ENCODE measurements around the gene RPN2.
"Not testable (repeated sequence)": the region's sequence is repeated elsewhere in the genome, so short reads cannot be mapped to it uniquely, and the experiment has no call there.

Gene RPN2

DNA sequence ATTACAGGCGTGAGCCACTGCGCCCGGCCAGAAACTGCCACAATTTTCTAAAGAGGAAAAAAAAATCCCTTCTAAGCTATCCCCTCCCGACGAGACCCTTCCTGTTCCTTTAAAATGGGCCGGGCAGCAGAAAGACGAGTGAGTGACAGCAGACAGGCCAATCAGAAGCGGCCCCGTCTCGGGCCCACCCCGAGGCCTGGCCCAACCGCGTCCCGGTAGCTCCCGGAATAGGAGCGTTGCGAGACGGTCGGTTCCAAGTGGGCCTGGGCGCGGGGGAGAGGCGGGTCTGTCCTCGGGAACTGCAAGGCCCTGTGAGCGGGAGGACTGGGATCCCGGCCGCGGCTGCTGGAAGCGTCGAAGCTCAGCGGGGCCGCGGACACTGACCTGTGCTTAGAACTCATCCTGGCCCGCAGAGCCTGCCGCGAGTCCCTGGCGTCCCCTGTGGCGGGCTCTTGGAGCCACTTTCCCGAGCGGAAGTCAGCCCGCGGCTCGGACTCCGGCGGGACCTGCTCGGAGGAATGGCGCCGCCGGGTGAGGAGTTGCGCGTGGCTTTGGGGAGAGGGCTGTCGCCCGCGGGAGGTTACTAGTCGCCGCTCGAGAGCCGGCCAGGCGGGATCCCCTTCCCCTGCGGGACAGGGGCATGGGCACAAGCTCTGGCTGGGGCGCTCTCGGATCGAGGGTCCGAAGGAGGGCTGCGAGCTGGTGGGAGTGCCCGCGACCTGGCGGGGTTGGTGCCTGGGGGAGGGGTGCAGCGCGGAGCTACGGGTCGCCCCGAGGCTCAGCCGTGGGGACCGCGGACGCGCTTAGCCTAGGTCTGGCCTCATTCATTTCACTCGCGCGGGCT lies at the start of gene RPN2, which contains the start of gene MROH8:
RPN2 (plus strand) TSS at position 492 of the 844 bp plus-strand sequence; CDS start at position 519, 27 bp downstream.
MROH8 (minus strand) TSS at position 710 of the 844 bp plus-strand sequence.
- ATAC-seq, result peak; percentile 96 to 97

DNA sequence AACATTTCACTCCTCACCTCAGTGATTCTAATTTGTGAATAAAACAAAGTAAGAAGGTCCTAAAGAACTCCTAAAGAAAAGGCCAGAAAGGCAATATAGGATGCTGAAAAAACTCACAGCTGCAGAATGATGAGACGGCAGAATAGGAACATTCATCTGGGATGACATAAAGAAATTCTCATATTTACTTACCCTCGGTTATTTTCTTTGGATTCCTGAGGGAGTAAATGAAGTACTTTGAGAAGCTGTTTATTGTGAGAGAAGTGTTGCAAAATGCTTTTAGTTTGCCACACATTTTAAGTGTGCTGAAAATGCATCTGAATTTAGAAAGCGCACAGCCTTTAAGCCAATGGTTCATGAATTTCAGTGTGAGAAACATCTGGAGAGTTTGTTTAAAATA lies 47.6 kb upstream of the RPN2 start:
- ATAC-seq, result no peak

DNA sequence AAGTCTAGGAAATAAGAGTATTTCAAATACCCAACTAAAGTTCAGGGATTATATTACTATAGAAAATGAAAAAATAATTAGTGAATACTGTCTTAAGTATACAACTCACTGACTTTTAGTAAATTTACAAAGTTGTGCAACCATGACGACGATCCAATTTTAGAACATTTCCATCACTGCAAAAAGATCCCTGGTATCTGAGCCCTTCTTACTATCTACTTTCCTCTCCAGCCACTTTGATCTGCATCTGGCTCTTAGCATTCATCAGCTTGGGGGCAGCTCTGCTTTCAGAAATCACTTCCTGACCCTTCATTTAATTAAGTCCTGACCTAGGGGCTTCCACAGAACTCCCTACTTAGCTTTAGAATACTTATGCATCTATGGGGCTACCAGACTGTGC lies 45.2 kb upstream of the RPN2 start:
- ATAC-seq, result no peak

DNA sequence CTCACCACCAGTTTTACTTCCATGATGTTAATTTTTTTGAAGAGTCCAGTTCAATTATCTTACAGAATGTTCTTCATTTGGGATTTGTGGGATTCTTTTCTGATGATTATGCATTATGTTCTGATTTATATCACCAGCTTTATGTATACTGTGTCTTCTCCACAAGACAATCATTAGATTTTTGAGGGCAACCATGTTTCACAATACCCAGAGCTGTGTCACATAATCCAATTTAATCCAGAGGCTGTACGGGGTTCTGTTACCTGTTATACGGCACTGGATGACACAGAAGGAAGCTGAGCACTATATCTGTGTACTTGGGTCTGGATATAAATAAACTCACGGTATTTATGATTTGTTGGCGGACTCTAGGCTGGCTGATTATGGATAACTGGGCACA lies 41.6 kb upstream of the RPN2 start:
- no peak for ATAC-seq

DNA sequence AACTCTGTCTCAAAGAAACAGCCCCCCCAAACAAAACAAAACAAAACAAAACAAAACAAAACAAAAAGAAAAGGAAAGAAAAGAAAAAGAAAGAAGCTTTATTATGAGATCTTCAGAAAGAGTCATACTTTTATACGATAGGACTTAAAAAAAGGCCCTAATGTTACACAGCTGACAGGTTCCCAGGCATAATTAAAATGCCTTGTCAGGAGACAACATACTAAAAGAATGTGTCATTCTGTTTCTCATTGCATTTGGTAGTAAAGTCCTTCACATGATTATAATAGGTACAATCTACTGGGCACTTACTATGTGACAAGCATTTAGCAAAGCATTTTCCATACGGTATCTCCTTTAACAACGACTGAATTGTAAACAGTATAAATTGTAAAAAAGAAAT lies 36.4 kb upstream of the RPN2 start:
- no peak for ATAC-seq

DNA sequence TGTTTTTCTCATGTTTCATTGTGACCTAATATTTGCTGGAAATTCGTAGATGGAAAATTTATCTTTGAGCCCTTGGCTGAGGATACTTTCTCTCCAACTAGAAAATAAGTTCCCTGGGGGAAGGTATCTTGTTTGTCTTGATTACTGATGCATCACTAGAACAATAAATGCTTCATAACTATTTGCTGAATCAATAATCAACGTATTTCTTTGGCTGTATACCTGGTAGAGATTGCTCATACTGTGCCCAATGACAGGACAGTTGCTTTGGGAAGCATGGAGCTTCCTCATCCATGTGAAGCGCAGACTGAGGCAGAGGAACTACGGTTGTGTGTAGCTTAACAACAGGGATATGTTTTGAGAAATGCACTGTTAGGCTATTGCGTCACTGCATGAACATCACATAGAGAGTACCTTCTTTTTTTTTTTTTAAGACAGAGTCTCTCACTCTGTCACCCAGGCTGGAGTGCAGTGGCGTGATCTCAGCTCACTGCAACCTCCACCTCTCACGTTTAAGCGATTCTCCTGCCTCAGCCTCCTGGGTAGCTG lies 34.2 kb upstream of the RPN2 start:
- ATAC-seq, result no peak

DNA sequence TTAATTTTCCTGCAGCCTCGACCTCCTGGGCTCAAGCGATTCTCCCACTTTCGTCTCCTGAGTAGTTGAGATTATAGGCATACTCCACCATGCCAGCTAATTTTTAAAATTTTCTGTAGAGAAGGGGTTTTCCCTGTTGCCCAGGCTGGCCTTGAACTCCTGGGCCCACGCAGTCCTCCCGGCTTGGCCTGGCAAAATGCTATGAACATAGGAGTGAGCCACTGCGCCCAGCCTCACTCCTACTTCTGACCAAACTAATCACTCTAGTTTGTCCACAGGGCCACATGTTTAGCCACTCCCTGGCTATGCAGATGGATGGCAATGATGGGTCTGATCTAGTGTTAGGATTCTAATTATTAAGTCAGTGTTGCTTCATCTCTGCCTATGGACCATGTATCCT lies 31.9 kb upstream of the RPN2 start:
- ATAC-seq, result no peak

DNA sequence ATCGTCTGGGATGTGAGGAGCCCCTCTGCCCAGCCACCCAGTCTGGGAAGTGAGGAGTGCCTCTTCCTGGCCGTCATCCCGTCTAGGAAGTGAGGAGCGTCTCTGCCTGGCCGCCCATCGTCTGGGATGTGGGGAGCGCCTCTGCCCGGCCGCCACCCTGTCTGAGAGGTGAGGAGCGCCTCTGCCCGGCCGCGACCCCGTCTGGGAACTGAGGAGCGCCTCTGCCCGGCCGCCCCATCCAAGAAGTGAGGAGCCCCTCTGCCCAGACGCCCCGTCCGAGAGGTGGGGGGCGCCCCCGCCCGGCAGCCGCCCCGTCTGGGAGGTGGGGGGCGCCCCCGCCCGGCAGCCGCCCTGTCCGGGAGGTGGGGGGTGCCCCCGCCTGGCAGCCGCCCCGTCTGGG lies 28.3 kb upstream of the RPN2 start:
- ATAC-seq, result not testable (repeated sequence)

DNA sequence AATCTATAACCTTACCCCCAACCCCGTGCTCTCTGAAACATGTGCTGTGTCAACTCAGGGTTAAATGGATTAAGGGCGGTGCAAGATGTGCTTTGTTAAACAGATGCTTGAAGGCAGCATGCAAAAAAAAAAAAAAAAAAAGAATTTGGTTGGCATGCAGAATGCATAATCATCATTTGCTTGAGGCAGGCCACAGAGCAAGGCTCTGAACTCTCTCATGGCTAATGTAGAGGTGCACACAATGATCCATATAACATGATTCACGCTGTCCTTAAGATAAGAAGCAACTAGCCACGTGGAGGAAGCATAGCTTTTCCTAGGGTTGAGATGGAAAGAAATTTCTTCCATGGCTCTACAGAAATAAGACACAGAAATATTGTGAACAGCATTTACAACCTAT lies 27.6 kb upstream of the RPN2 start:
- ATAC-seq, result no peak

DNA sequence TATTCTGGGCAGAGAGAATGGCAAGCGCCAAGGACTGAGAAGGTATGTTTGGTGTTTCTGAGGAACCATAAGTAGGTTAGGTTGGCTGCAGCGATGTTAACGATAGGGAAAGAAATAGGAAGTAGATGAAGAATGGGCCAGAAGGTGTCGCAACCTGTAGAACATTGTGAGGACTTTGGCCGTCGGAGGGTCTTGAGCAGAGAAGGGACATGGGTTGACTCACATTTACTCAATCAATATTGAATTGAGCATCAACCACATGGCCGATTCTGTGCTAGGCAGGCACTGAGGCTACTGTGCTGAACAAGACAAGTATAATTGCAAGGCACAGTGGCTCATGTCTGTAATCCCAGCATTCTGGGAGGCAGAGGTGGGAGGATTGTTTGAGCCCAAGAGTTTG lies 26.8 kb upstream of the RPN2 start:
- ATAC-seq, result no peak

DNA sequence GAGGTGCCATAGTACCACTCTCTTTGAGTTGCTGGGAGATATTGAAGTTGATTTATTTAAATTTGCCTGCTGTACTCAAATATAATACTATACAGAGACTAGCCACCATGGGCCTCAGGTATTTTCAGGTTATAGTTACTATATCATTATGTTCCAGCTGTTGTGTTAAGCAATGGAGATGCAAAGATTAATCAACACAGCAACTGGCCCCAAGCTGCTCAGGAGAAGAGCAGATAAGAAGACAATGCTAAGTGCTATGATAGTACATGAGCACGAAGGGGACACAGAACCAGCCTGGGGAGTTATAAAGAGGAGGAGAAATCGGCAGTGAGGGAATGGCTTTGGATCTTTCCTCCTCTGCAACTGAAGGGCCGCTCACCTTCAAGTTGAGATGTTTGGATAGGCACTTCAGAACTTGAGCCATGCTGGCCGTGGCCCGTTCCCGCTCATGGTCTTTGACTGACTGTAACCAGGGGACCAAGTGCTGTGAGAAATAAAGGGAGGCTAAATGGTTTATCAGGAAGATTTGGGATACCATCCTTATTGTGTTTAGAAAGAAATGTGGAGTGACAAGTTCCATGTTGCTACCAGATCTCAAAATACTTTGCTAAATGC lies 24.3 kb upstream of the RPN2 start:
- no peak for ATAC-seq

DNA sequence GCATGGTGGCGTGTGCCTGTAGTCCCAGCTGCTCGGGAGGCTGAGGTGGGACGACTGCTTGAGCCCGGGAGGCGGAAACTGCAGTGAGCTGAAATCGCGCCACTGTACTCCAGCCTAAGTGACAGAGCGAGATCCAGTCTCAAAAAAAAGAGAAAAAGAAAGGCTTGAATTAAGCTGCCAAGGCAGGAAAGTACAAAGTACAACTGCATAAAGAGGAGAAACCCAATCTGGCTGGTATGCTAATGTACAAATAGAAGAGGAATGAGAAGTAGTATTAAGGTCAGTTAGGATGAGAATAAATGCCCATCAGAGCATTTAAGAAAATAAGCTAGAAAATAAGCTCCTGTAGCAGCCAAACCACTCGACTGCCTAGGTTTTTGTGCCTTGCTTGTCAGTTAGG lies 23.1 kb upstream of the RPN2 start:
- ATAC-seq, result no peak

DNA sequence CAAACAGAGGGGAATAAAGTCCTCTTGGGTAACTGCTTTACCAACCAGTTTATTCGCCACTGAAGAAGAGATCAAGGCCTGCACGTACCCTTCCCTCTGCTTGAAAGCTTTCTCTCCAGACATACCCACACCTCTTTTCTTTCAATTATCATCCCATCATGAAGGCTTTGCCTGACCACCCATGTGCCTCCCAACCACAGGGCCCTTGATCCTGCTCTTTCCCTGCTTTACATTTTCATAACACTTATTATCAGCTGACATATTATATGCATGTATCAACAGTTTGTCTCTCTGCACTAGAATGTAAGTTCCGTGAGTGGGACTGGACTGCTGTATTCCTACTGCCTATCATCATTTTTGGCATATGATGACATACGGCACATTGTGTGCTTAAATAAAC lies 20.9 kb upstream of the RPN2 start:
- ATAC-seq, result no peak

DNA sequence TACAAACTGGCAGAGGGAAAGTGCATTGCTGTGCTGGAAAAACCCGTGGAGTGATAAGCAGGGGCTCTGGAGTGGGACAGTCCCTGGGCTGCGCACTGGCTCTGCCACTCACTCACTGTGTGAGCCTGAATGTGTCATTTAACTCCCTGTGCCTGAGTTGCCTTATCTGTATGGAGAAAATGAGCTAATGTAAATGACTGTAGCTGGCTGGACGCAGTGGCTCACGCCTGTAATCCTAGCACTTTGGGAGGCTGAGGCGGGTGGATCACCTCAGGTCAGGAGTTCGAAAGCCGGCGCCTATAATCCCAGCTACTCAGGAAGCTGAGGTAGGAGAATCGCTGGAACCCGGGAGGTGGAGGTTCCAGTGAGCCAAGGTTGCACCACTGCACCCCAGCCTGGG lies 18.4 kb upstream of the RPN2 start:
- ATAC-seq, result no peak

DNA sequence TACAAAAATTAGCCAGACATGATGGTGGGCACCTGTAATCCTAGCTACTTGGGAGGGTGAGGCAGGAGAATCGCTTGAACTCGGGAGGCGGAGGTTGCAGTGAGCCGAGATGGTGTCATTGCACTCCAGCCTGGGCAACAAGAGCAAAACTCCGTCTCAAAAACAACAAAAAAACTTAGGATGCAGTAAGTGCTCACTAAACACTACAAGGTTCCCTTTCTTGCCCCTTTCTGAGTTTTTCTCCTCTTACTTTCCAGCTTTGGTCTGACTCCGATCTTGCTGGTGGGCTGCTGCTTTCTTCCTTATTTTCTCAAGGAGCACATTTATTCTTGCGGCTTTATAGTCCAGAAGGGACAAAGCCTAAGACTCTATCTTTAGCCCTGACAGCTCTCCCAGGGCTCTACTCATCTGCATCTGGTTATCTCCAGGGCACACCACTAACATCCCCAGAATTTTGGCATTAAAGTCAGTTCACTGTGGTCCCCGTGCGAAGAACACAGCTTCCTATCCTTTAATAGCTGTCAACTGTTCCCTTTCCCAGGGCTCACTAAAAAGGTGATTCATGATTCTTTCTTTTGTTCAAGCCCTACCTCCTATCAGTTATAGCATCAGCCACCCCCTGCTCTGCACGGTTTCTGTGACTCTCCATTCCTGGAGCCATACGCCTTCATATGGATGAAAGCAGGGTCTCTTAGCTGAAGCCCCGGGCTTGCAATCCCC lies 17.1 kb upstream of the RPN2 start:
- no peak for ATAC-seq

DNA sequence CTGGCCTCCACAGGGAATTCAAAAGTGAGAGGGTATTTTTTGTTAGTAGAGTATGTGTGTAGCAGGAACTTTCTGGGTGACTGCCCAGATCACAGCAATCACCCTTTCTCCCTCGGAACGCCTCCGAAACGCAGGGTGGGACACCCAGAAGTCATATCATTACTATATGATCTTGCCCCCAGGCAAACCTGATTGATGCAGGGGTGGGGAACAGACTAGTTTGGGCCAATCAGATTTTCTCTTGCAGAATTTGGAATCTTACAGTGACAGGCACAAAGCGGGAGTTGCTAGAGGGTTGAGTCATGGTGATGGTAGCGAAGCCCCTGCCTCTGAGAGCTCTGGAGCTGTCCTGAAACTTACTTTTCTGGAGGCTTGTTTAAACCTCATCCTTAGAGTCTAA lies 16.5 kb upstream of the RPN2 start:
- no peak for ATAC-seq

DNA sequence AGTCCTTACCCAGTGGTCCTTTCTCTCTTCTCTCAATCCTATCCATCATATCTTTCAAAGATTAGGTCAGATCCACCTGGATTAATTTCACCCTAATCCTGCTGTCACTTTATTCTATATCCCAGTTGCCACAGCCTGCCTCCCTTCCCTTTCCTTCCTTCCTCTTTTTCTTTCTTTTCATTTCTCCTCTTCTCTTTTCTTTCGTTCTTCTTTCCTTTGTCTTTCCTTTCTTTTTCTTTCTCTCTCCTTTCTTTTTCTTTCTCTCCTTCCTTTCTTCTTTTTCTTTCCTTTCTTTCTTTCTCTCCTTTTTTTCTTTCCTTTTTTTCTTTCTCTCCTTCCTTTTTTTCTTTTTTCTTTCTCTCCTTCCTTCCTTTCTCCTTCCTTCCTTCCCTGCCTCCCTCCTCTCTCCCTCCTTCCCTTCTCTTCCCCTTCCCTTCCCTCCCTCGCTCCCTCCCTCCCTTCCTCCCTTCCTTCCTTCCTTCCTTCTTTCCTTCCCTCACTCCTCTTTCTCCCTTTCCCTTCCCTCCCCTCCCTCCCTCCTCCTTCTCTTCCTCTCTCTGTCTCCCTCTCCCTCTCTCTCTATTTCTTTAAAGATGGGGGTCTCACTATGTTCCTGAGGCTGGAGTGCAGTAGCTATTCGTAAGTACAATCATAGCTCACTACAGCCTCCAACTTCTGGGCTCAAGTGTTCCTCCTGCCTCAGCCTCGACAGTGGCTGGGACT lies 15.1 kb upstream of the RPN2 start:
- no peak for ATAC-seq

DNA sequence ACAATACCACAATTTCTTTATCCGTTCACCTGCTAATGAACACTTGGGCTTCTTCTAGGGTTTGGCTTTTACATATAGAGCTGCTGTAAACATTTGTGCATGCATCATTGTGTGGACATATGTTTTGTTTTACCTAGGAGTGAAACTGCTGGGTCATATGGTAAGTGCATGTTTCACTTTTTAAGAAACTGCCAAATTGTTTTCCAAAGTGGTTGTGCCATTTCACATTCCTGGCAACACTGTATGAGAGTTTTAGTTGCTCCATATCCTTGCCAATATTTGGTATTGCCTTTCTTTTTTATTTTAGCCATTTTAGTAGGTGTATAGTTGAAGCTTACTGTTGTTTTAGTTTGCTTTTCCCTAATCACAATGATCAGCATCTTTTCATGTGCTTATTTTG lies 14.1 kb upstream of the RPN2 start:
- ATAC-seq, result no peak

DNA sequence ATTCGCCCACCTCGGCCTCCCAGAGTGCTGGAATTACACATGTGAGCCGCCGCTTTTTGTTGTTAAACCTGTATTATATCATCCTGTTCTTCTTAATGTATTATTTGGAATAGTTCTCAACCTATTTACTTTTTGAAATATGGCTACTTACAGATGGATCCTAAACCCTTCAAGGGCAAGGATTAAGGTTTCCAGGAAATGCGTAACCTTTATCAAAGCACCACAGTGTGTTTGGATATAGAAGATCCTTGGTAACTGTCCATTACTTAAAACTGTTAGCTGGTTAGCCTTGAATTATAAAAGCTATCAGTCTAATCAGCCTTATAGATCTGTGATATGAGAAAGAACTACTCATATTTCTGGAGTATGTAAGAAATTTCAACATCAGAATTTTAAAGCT lies 12.3 kb upstream of the RPN2 start:
- no peak for ATAC-seq

DNA sequence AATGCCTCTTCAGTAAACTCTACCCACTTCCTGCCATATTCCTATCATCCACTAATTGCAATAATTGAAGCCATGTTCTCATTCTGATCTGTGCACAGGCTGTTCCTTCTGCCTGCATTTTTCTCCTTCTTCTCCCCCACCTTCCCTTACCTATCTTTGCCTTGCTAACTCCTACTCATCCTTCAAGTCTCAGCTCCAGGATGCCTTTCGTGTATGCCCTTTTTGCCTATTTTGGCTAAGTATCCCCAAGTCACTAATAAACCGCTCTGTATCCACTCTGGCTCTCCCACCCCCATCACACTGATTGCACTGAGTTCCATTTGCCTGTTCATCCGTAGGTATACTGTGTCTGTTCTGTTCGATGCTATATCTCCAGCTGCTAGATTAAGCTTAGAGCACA lies 6.3 kb upstream of the RPN2 start:
- ATAC-seq, result no peak

DNA sequence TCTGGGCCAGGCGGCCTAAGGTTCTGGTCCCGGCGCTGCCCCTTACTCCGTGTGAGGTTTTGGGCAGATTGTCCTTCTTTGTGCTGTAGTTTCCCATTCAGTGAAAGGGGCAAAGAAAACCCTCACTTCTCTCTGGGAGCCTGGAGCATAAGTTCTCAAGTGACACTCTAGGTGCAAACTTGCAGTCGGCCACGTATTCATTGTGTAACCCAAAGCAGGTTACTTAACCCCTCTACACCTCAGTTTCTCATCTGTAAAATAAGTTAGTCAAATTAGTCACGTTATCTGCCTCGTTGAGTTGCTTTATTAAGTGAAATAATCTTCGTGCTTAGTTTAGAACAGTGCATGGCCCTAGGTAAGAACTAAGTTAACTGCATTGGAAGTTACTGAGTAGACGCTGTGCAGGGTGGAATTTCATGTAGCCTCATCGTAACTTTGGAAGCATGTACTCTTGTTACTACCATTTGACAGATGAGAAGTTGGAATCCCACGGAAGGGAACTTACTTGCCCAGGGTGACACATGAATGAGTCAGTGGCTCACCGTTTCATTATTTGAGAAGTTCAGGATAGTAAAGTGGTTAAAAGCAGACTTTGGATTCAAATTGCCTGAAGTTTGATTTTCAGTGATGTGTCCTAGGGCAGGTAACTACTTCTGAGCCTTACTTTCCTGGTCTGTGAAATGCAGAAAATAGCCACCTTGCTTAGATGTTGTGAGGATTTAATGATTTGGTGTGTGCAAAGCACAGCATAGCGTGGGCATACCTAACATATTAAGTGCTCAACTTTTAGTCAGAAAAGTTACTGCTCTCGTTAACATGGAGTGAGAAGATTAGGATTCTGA lies 774 bp downstream of the RPN2 start:
- peak in 1 of 2 donors; percentile 4 for ATAC-seq

DNA sequence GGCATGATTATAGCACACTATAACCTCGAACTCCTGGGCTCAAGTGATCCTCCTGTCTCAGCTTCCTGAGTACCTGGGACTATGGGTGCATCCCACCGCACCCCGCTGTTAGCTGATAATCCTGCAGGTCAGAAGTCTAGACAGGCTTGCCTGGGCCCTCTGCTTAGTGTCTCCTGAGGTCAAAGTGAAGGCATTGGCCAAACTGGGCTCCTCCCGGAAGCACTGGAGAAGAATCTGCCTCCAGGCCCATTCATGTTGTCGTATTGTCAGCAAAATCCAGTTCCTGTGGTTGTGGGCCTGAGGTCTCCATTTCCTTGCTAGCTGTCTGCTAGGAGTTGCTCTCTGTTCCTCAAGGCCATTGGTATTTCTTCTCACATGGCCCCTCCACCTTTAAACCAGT lies 6.6 kb downstream of the RPN2 start:
- no peak for ATAC-seq
